Subcutaneous adipose tissue (tissue), 4 donors: ENCODE measurements around the gene CCDC54. TPM values are rescaled to one million over a fixed set of nuclear protein-coding genes. Genes with fewer than 3 reads are reported as not detected.

Experiments
- CTCF ChIP-seq: fragments of 450-650 bp; IDR thresholded peaks from one replicate; pipeline ENCODE4 v1.5.1; 2016; ENCODE audit warnings: low read depth, mild to moderate bottlenecking, control low read depth, antibody characterized with exemption, moderate library complexity
- total RNA-seq, 4 donors: library from RNA; depleted of rRNA; stranded (reverse); fragments of >200 nt; gene quantifications; one replicate each; pipeline ENCODE4 v1.1.0, GENCODE V29; 2016

Gene CCDC54
- total RNA-seq, 4 donors from 2014 or later: not detected

- no peak for TF ChIP-seq CTCF
Measured at GRCh38 chr3:107370907-107371306, 6.3 kb upstream of the CCDC54 start.

- no peak for TF ChIP-seq CTCF
Measured at GRCh38 chr3:107372506-107372905, 4.7 kb upstream of the CCDC54 start.

- no peak for TF ChIP-seq CTCF
Measured at GRCh38 chr3:107373896-107374295, 3.3 kb upstream of the CCDC54 start.

GRCh38 chr3:107375682-107376081 is 1.6 kb upstream of the CCDC54 start:
- TF ChIP-seq CTCF: no peak

- no peak for TF ChIP-seq CTCF
Measured at GRCh38 chr3:107382631-107383030, 5.4 kb downstream of the CCDC54 start.

GRCh38 chr3:107384428-107384827 is 7.2 kb downstream of the CCDC54 start:
- TF ChIP-seq CTCF: no peak

GRCh38 chr3:107384907-107385306 is 7.7 kb downstream of the CCDC54 start:
- TF ChIP-seq CTCF: no peak
